Transverse colon (tissue), 4 donors: ENCODE data around the gene PCNX2. TPM values are rescaled to one million over a fixed set of nuclear protein-coding genes. Genes with fewer than 3 reads are reported as not detected.

Experiments
- DNase-seq: peaks from one replicate; pipeline ENCODE4 v3.0.0-alpha.2; 2019
- H3K27ac ChIP-seq, 4 donors: fragments of 200-600 bp; sonication (generic); 2 replicates each; pipeline ENCODE4 v1.5.1; 2016 to 2018; ENCODE audit warnings: inconsistent platforms in 4 of 4
- H3K27me3 ChIP-seq: fragments of 200-600 bp; sonication (generic); 2 replicates; pipeline ENCODE4 v1.5.1; 2017; ENCODE audit warnings: inconsistent platforms
- H3K36me3 ChIP-seq, 4 donors: fragments of 200-600 bp; sonication (generic); 2 replicates each; pipeline ENCODE4 v1.5.1; 2017 to 2019; ENCODE audit warnings: inconsistent platforms in 4 of 4
- H3K4me1 ChIP-seq, 4 donors: fragments of 200-600 bp; sonication (generic); 2 replicates each; pipeline ENCODE4 v1.5.1; 2017 to 2020; ENCODE audit warnings: inconsistent platforms in 4 of 4
- H3K4me3 ChIP-seq, 4 donors: fragments of 200-600 bp; sonication (generic); 1 replicate in 1 of 4; 2 replicates in 3 of 4; pipeline versions ENCODE4 v1.5.1 to v1.6.1; 2017 to 2019; ENCODE audit warnings: inconsistent platforms in 4 of 4
- H3K9me3 ChIP-seq, 2 donors: fragments of 200-600 bp; sonication (generic); 2 replicates each; pipeline ENCODE4 v1.5.1; 2017 to 2019; ENCODE audit warnings: inconsistent platforms in 2 of 2
- CTCF ChIP-seq, 5 experiments: fragments of 200-600 bp in 3 of 5; fragments of 450-650 bp in 2 of 5; sonication (generic) in 3 of 5; IDR thresholded peaks; 1 replicate in 2 of 5; 2 replicates in 3 of 5; pipeline ENCODE4 v1.5.1; 2016 to 2017; ENCODE audit warnings: antibody characterized with exemption in 5 of 5, inconsistent platforms in 3 of 5, mild to moderate bottlenecking in 2 of 5, moderate library complexity in 1 of 5
- EP300 ChIP-seq: sonication (generic); formaldehyde crosslinking; IDR thresholded peaks from one replicate; pipeline ENCODE4 v1.6.1; 2017; ENCODE audit warnings: antibody characterized with exemption, low read depth
- POLR2A ChIP-seq: fragments of 450-650 bp; IDR thresholded peaks from one replicate; pipeline ENCODE4 v1.6.1; 2016; ENCODE audit warnings: antibody characterized with exemption, mild to moderate bottlenecking, moderate library complexity
- POLR2AphosphoS5 ChIP-seq, 3 donors: sonication (generic); formaldehyde crosslinking; IDR thresholded peaks; one replicate each; pipeline ENCODE4 v1.6.1; 2016; ENCODE audit warnings: antibody characterized with exemption in 3 of 3
- WGBS, 2 donors: methylation state at CpG; one replicate each; pipeline ENCODE4 v1.1.5; 2018; ENCODE audit warnings: low coverage in 1 of 2; 5-methylcytosine and 5-hydroxymethylcytosine counted together
- in situ Hi-C, 4 donors: fragments of 200-750 bp; cut with MboI; loops; one replicate each; pipeline versions ENCODE4 v1.15.0 to v1.15.1; 2017; ENCODE audit warnings: low sequenced_read_pairs in 3 of 4, low pct_ligation_motif_present in 1 of 4, low pct_unique_long_range_greater_than_20kb in 1 of 4
- intact Hi-C: fragments of 100-400 bp; cut with DNase I; formaldehyde crosslinking; loops from one replicate; pipeline ENCODE4 v1.15.1; 2023; ENCODE audit warnings: low total_unique reads
- total RNA-seq, 4 donors: library from RNA; depleted of rRNA; stranded (reverse); fragments of >200 nt; gene quantifications; one replicate each; pipeline ENCODE4 v1.1.0, GENCODE V29; 2016

Gene PCNX2
- total RNA-seq, 4 donors from 2014 or later, result 6.8 to 518 (median 11.8) TPM

- intact Hi-C loops (no loop called here), in situ Hi-C loops (no loop called here)
- Histone ChIP-seq H3K9me3 (no peaks in the 10 kb centered on the region), H3K27ac (no peak overlapping the region), H3K4me1 (peaks cover 0 to 15% (median 3%) of the 10 kb centered on the region in 4 donors), H3K36me3 (no peaks in the 10 kb centered on the region), H3K4me3 (no peak overlapping the region), H3K27me3 (no peaks in the 10 kb centered on the region)
- no peak for TF ChIP-seq CTCF (IDR thresholded peaks at IDR 0.05)
- no peak for TF ChIP-seq POLR2AphosphoS5 (IDR thresholded peaks at IDR 0.05)
- TF ChIP-seq POLR2A, result no peak
- no peak for TF ChIP-seq EP300
- DNase-seq, result no peak
- 65 to 70% methylated on average over 2 of the region's 2 CpGs for WGBS, 2 donors
Observed at GRCh38 chr1:233015965-233016364, 279.6 kb downstream of the PCNX2 start.

- Histone ChIP-seq H3K36me3 (no peaks in the 10 kb centered on the region), H3K4me1 (no peaks in the 10 kb centered on the region), H3K4me3 (no peak overlapping the region), H3K27me3 (no peaks in the 10 kb centered on the region), H3K9me3 (no peaks in the 10 kb centered on the region), H3K27ac (no peak overlapping the region)
- in situ Hi-C loops (no loop called here), intact Hi-C loops (no loop called here)
- DNase-seq, result no peak
- TF ChIP-seq POLR2A (no peak), CTCF (IDR thresholded peaks at IDR 0.05) (no peak)
- WGBS, 2 donors, result 91 to 100% methylated on average over 1 of the region's 1 CpG
Observed at GRCh38 chr1:233012021-233012420, 283.5 kb downstream of the PCNX2 start.

- DNase-seq, result no peak
- Histone ChIP-seq H3K36me3 (no peaks in the 10 kb centered on the region), H3K27ac (no peak overlapping the region), H3K4me3 (no peak overlapping the region), H3K27me3 (no peaks in the 10 kb centered on the region), H3K9me3 (no peaks in the 10 kb centered on the region), H3K4me1 (no peaks in the 10 kb centered on the region)
- in situ Hi-C loops, result no loop called here
- 84 to 85% methylated on average over 2 to 3 of the region's 3 CpGs for WGBS, 2 donors
- TF ChIP-seq POLR2AphosphoS5 (IDR thresholded peaks at IDR 0.05), result no peak
- no peak for TF ChIP-seq POLR2A
- TF ChIP-seq CTCF (IDR thresholded peaks at IDR 0.05), result no peak
- no peak for TF ChIP-seq EP300
- intact Hi-C loops, result no loop called here
Observed at GRCh38 chr1:233010146-233010545, 285.4 kb downstream of the PCNX2 start.

GRCh38 chr1:233006541-233006973 lies 289.0 kb downstream of the PCNX2 start:
- DNase-seq, result no peak
- WGBS, 2 donors, result 82% methylated on average over 3 of the region's 3 CpGs; no CpG with 5 or more reads in 1 of the 2 donors
- H3K36me3 ChIP-seq, result no peaks in the 10 kb centered on the region
- no peak overlapping the region for H3K27ac ChIP-seq
- H3K27me3 ChIP-seq, result no peaks in the 10 kb centered on the region
- no peak overlapping the region for H3K4me3 ChIP-seq
- H3K4me1 ChIP-seq, result no peaks in the 10 kb centered on the region
- no peaks in the 10 kb centered on the region for H3K9me3 ChIP-seq
- in situ Hi-C loops, result no loop called here
- TF ChIP-seq POLR2AphosphoS5 (IDR thresholded peaks at IDR 0.05), result no peak
- TF ChIP-seq POLR2A, result no peak
- TF ChIP-seq EP300, result no peak
- no peak for TF ChIP-seq CTCF (IDR thresholded peaks at IDR 0.05)
- intact Hi-C loops, result no loop called here
